ENCODE results near the gene SLC22A3.

The SLC22A3 gene

DNA sequence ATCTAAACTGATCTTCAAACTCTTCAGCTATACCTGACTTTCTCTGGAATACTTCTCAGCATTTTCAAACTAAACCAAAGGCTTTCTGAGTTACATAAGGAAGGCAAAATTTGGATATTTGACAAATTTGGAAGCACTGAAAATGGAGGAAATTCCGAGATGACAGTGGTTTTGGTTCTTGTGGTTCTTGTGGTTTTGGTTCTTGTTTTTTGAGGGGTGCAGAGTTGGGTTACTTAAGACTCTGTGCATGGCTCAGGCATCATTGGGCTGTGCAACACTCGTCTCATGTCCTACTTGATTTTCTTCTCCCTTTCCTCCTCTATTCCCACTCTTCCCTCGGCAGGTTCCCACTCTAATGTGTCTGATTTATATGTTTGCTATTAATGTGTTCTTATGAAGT is 78.0 kb downstream of the SLC22A3 start:
- H2BK5ac ChIP-seq (ENCODE audit: low read depth, low read length, poor library complexity): no peak overlapping the region
- no peaks in the 10 kb centered on the region for H3K79me1 ChIP-seq (ENCODE audit: low read length)
- H2AFZ ChIP-seq (ENCODE audit: insufficient read depth, low read length, poor library complexity): no peak overlapping the region
- no peak overlapping the region for H2AK5ac ChIP-seq (ENCODE audit: low read length)
- no peak for DNase-seq
- H3K27ac ChIP-seq (ENCODE audit: low read depth, low read length): no peak overlapping the region
- no peak overlapping the region for H3K23ac ChIP-seq (ENCODE audit: low read length)
- H2BK120ac ChIP-seq (ENCODE audit: insufficient read depth, low read length, poor library complexity): no peak overlapping the region
- no peak overlapping the region for H4K91ac ChIP-seq (ENCODE audit: low read depth, low read length)
- H3K4me3 ChIP-seq (ENCODE audit: low read depth, low read length): no peak overlapping the region
- no peak overlapping the region for H3K9ac ChIP-seq (ENCODE audit: low read length)
- H3K9me3 ChIP-seq (ENCODE audit: insufficient read depth, low read depth, low read length): no peaks in the 10 kb centered on the region
- no peak overlapping the region for H4K12ac ChIP-seq (ENCODE audit: low read depth, low read length)
- H3K4me2 ChIP-seq (ENCODE audit: low read length): no peak overlapping the region
- no CpG with 5 or more reads among the region's 3 CpGs for WGBS (ENCODE audit: extremely low coverage, insufficient coverage, insufficient read length)
- no peaks in the 10 kb centered on the region for H3K36me3 ChIP-seq (ENCODE audit: control insufficient read depth in 1 of 2, insufficient read depth in 2 of 2, low read length in 2 of 2)
- H2BK12ac ChIP-seq (ENCODE audit: low read length): no peak overlapping the region
- H4K8ac ChIP-seq (ENCODE audit: low read depth, low read length): no peak overlapping the region
- no peak overlapping the region for H3K18ac ChIP-seq (ENCODE audit: low read length)
- no peaks in the 10 kb centered on the region for H3K27me3 ChIP-seq (ENCODE audit: insufficient read depth, low read length)
- no peaks in the 10 kb centered on the region for H3K79me2 ChIP-seq (ENCODE audit: control insufficient read depth, insufficient read depth, low read length, poor library complexity)
- H3K4ac ChIP-seq (ENCODE audit: low read depth, low read length): no peak overlapping the region
- H3K14ac ChIP-seq (ENCODE audit: low read length): no peak overlapping the region
- peaks cover 0 to 3% of the 10 kb centered on the region in 2 experiments for H3K4me1 ChIP-seq (ENCODE audit: control insufficient read depth in 1 of 2, insufficient read depth in 2 of 2, low read length in 2 of 2)

DNA sequence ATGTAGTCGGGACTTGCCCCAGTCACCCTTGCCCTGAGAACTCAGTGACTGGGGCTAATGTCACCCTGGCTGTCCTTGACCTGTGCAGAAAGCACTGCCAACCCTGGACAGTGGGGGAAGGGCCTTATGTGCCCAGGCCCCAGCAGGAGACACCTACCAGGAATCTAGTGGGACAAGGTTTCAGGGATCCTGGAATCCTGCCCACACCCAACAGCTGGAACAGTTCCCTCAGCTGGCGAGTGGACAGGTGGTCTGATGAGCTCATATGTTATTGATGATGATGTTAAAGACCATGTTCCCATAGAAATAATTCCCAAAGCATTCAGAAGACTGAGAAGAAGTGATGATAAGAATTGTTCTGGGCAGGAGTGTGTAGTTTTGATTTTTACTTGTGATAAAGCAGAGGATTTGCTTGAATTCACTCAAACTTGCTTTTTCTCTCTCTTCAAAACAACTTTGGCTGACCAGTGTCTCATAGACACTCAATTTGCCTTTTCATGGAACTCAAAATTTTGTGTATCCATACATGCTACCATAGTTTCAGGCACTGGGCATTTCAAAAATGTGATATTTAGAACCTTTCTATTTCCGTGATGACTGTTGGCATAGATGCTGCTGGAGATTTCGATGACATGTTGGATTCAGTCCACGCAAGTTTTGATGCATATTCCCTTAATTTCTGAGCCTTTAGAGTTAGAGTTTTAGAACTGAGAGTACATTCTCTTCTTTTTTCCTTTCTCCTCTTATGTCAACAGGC is 79.3 kb downstream of the SLC22A3 start:
- Histone ChIP-seq H3K4ac (ENCODE audit: low read depth, low read length) (no peak overlapping the region), H3K23ac (ENCODE audit: low read length) (no peak overlapping the region), H3K79me1 (ENCODE audit: low read length) (no peaks in the 10 kb centered on the region), H2BK12ac (ENCODE audit: low read length) (no peak overlapping the region), H2AK5ac (ENCODE audit: low read length) (no peak overlapping the region), H2BK5ac (ENCODE audit: low read depth, low read length, poor library complexity) (no peak overlapping the region), H3K4me1 (ENCODE audit: control insufficient read depth in 1 of 2, insufficient read depth in 2 of 2, low read length in 2 of 2) (peaks cover 0 to 3% of the 10 kb centered on the region in 2 experiments), H3K9ac (ENCODE audit: low read length) (no peak overlapping the region), H2BK120ac (ENCODE audit: insufficient read depth, low read length, poor library complexity) (no peak overlapping the region), H3K79me2 (ENCODE audit: control insufficient read depth, insufficient read depth, low read length, poor library complexity) (no peaks in the 10 kb centered on the region), H3K36me3 (ENCODE audit: control insufficient read depth in 1 of 2, insufficient read depth in 2 of 2, low read length in 2 of 2) (no peaks in the 10 kb centered on the region), H3K27ac (ENCODE audit: low read depth, low read length) (no peak overlapping the region), H4K91ac (ENCODE audit: low read depth, low read length) (no peak overlapping the region), H3K9me3 (ENCODE audit: insufficient read depth, low read depth, low read length) (no peaks in the 10 kb centered on the region), H4K8ac (ENCODE audit: low read depth, low read length) (no peak overlapping the region), H3K27me3 (ENCODE audit: insufficient read depth, low read length) (no peaks in the 10 kb centered on the region), H3K18ac (ENCODE audit: low read length) (no peak overlapping the region), H3K14ac (ENCODE audit: low read length) (no peak overlapping the region), H2AFZ (ENCODE audit: insufficient read depth, low read length, poor library complexity) (no peak overlapping the region), H3K4me2 (ENCODE audit: low read length) (no peak overlapping the region), H4K12ac (ENCODE audit: low read depth, low read length) (no peak overlapping the region), H3K4me3 (ENCODE audit: low read depth, low read length) (no peak overlapping the region)
- no peak for DNase-seq
- no CpG with 5 or more reads among the region's 5 CpGs for WGBS (ENCODE audit: extremely low coverage, insufficient coverage, insufficient read length)

DNA sequence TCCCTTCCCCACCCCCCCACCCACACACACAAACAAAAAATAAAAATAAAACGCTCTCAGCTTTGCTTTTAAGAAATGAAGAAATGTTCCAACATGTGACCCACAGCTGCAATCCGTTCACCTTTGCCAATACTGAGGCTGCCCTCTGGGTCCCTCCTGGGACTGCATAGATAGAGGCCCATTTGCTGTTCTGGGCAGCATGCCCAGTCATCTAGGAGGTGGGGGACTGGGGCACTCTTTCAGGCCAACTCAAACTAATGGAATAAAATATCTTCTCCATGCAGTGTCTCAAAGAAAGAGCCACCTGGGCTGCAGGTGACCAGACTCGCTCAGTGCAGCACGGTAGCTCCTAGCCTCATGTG is 79.9 kb downstream of the SLC22A3 start:
- no peak overlapping the region for H3K23ac ChIP-seq (ENCODE audit: low read length)
- DNase-seq: no peak
- H3K4me2 ChIP-seq (ENCODE audit: low read length): no peak overlapping the region
- no peaks in the 10 kb centered on the region for H3K79me2 ChIP-seq (ENCODE audit: control insufficient read depth, insufficient read depth, low read length, poor library complexity)
- H3K18ac ChIP-seq (ENCODE audit: low read length): no peak overlapping the region
- WGBS (ENCODE audit: extremely low coverage, insufficient coverage, insufficient read length): 100% methylated on average over 1 of the region's 4 CpGs
- no peak overlapping the region for H2AFZ ChIP-seq (ENCODE audit: insufficient read depth, low read length, poor library complexity)
- H3K4ac ChIP-seq (ENCODE audit: low read depth, low read length): no peak overlapping the region
- H3K4me3 ChIP-seq (ENCODE audit: low read depth, low read length): no peak overlapping the region
- no peaks in the 10 kb centered on the region for H3K27me3 ChIP-seq (ENCODE audit: insufficient read depth, low read length)
- H3K9ac ChIP-seq (ENCODE audit: low read length): no peak overlapping the region
- H3K4me1 ChIP-seq (ENCODE audit: control insufficient read depth in 1 of 2, insufficient read depth in 2 of 2, low read length in 2 of 2): peaks cover 0 to 3% of the 10 kb centered on the region in 2 experiments
- H4K12ac ChIP-seq (ENCODE audit: low read depth, low read length): no peak overlapping the region
- H3K14ac ChIP-seq (ENCODE audit: low read length): no peak overlapping the region
- no peak overlapping the region for H2BK120ac ChIP-seq (ENCODE audit: insufficient read depth, low read length, poor library complexity)
- no peaks in the 10 kb centered on the region for H3K9me3 ChIP-seq (ENCODE audit: insufficient read depth, low read depth, low read length)
- H3K27ac ChIP-seq (ENCODE audit: low read depth, low read length): no peak overlapping the region
- H2BK5ac ChIP-seq (ENCODE audit: low read depth, low read length, poor library complexity): no peak overlapping the region
- H4K8ac ChIP-seq (ENCODE audit: low read depth, low read length): no peak overlapping the region
- H3K36me3 ChIP-seq (ENCODE audit: control insufficient read depth in 1 of 2, insufficient read depth in 2 of 2, low read length in 2 of 2): no peaks in the 10 kb centered on the region
- no peaks in the 10 kb centered on the region for H3K79me1 ChIP-seq (ENCODE audit: low read length)
- no peak overlapping the region for H2BK12ac ChIP-seq (ENCODE audit: low read length)
- no peak overlapping the region for H4K91ac ChIP-seq (ENCODE audit: low read depth, low read length)
- no peak overlapping the region for H2AK5ac ChIP-seq (ENCODE audit: low read length)

DNA sequence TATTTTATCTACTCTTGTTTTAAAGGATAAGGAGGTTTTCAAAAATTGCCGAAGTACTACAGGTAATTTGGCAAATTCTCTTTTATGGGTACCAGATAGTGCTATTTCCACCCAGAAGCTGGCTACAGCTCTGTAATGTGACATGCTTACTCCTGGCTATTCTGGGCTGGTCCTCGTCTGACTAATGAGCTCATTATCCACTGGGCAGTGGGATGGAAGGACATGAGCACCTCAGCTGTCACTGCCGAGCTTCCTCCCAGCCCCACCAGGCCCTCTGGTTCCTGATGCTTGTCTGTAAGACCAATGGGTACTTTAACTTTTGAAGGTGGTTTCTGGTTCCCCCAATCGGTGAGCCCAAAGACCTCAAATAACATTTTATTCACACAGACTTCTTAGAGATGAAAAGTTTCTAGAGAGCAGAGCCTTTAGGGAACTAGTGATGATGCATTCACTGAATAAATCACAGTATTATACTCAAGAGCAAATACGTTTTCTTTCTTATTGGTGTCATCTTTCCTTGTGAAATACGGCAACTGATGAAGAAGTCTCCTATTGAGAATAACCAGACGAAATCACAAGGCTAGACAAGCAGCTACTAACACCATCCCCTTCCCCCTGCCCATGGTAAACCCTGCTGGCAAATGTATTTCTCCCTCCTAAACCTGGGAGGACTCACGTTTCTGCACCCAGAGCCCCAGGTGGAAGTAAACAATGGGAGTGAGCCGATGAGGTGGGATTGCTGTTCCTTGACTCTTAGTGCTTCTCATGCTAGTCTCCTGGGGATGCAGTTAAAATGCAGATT is 80.8 kb downstream of the SLC22A3 start:
- H4K91ac ChIP-seq (ENCODE audit: low read depth, low read length): no peak overlapping the region
- H3K23ac ChIP-seq (ENCODE audit: low read length): no peak overlapping the region
- H2AK5ac ChIP-seq (ENCODE audit: low read length): no peak overlapping the region
- no peak overlapping the region for H2BK12ac ChIP-seq (ENCODE audit: low read length)
- no peak overlapping the region for H2BK5ac ChIP-seq (ENCODE audit: low read depth, low read length, poor library complexity)
- H3K4me3 ChIP-seq (ENCODE audit: low read depth, low read length): no peak overlapping the region
- H4K12ac ChIP-seq (ENCODE audit: low read depth, low read length): no peak overlapping the region
- H3K9me3 ChIP-seq (ENCODE audit: insufficient read depth, low read depth, low read length): no peaks in the 10 kb centered on the region
- no peak overlapping the region for H3K4ac ChIP-seq (ENCODE audit: low read depth, low read length)
- peaks cover 0 to 3% of the 10 kb centered on the region in 2 experiments for H3K4me1 ChIP-seq (ENCODE audit: control insufficient read depth in 1 of 2, insufficient read depth in 2 of 2, low read length in 2 of 2)
- WGBS (ENCODE audit: extremely low coverage, insufficient coverage, insufficient read length): no CpG with 5 or more reads among the region's 9 CpGs
- no peak overlapping the region for H3K9ac ChIP-seq (ENCODE audit: low read length)
- no peaks in the 10 kb centered on the region for H3K79me2 ChIP-seq (ENCODE audit: control insufficient read depth, insufficient read depth, low read length, poor library complexity)
- no peaks in the 10 kb centered on the region for H3K36me3 ChIP-seq (ENCODE audit: control insufficient read depth in 1 of 2, insufficient read depth in 2 of 2, low read length in 2 of 2)
- no peak overlapping the region for H3K14ac ChIP-seq (ENCODE audit: low read length)
- no peak for DNase-seq
- no peak overlapping the region for H2BK120ac ChIP-seq (ENCODE audit: insufficient read depth, low read length, poor library complexity)
- no peak overlapping the region for H3K4me2 ChIP-seq (ENCODE audit: low read length)
- H3K18ac ChIP-seq (ENCODE audit: low read length): no peak overlapping the region
- no peak overlapping the region for H2AFZ ChIP-seq (ENCODE audit: insufficient read depth, low read length, poor library complexity)
- no peaks in the 10 kb centered on the region for H3K27me3 ChIP-seq (ENCODE audit: insufficient read depth, low read length)
- no peak overlapping the region for H3K27ac ChIP-seq (ENCODE audit: low read depth, low read length)
- H3K79me1 ChIP-seq (ENCODE audit: low read length): no peaks in the 10 kb centered on the region
- no peak overlapping the region for H4K8ac ChIP-seq (ENCODE audit: low read depth, low read length)
